IPS-18a (cell line): ENCODE data around the gene INPP5K.
"Not testable (repeated sequence)": the region's sequence is repeated elsewhere in the genome, so short reads cannot be mapped to it uniquely, and the experiment has no call there.

Experiments used
- H3K27ac ChIP-seq: one replicate; pipeline ENCODE4 v1.5.1; 2013; ENCODE audit warnings: low read length
- H3K27me3 ChIP-seq: one replicate; pipeline ENCODE4 v1.6.1; 2013; ENCODE audit warnings: mild to moderate bottlenecking, low read length; ENCODE audit not compliant: control insufficient read depth, insufficient read depth
- H3K36me3 ChIP-seq: one replicate; pipeline ENCODE4 v1.6.1; 2013; ENCODE audit warnings: low read depth, low read length; ENCODE audit not compliant: control insufficient read depth
- H3K4me1 ChIP-seq: one replicate; pipeline ENCODE4 v1.6.1; 2013; ENCODE audit warnings: low read depth, low read length; ENCODE audit not compliant: control insufficient read depth
- H3K4me3 ChIP-seq: one replicate; pipeline ENCODE4 v1.5.1; 2013; ENCODE audit warnings: low read length
- H3K9ac ChIP-seq: one replicate; pipeline ENCODE4 v1.6.1; 2013; ENCODE audit warnings: mild to moderate bottlenecking, low read length, moderate library complexity
- H3K9me3 ChIP-seq: one replicate; pipeline ENCODE4 v1.6.1; 2013; ENCODE audit warnings: low read depth, low read length; ENCODE audit not compliant: control insufficient read depth

INPP5K gene

GRCh38 chr17:1541367-1541904 is 25.0 kb upstream of the INPP5K start:
- Histone ChIP-seq H3K4me1 (no peaks in the 10 kb centered on the region), H3K27ac (no peak overlapping the region), H3K9me3 (no peaks in the 10 kb centered on the region), H3K9ac (no peak overlapping the region), H3K27me3 (no peaks in the 10 kb centered on the region), H3K36me3 (peaks cover 33% of the 10 kb centered on the region), H3K4me3 (no peak overlapping the region)

- Histone ChIP-seq H3K9ac (no peak overlapping the region), H3K27me3 (no peaks in the 10 kb centered on the region), H3K4me3 (no peak overlapping the region), H3K27ac (no peak overlapping the region), H3K36me3 (peaks cover 36% of the 10 kb centered on the region), H3K4me1 (no peaks in the 10 kb centered on the region), H3K9me3 (no peaks in the 10 kb centered on the region)
These were observed 23.4 kb upstream of the INPP5K start for GRCh38 chr17:1539811-1540210.

GRCh38 chr17:1535737-1536136 is 19.3 kb upstream of the INPP5K start:
- peaks cover 36% of the 10 kb centered on the region for H3K36me3 ChIP-seq

GRCh38 chr17:1533661-1534325 is 17.4 kb upstream of the INPP5K start:
- no peak overlapping the region for H3K9ac ChIP-seq
- H3K9me3 ChIP-seq, result no peaks in the 10 kb centered on the region
- no peaks in the 10 kb centered on the region for H3K4me1 ChIP-seq
- no peak overlapping the region for H3K4me3 ChIP-seq
- H3K27me3 ChIP-seq, result no peaks in the 10 kb centered on the region
- H3K36me3 ChIP-seq, result peaks cover 34% of the 10 kb centered on the region
- H3K27ac ChIP-seq, result no peak overlapping the region

More at GRCh38 chr17:1535737-1536136, 19.3 kb upstream of the INPP5K start:
- Histone ChIP-seq H3K4me3 (no peak overlapping the region), H3K27me3 (no peaks in the 10 kb centered on the region), H3K9me3 (no peaks in the 10 kb centered on the region), H3K4me1 (no peaks in the 10 kb centered on the region), H3K27ac (no peak overlapping the region), H3K9ac (no peak overlapping the region)

GRCh38 chr17:1532836-1533602 is 16.6 kb upstream of the INPP5K start:
- Histone ChIP-seq H3K9ac (no peak overlapping the region), H3K27me3 (no peaks in the 10 kb centered on the region), H3K27ac (no peak overlapping the region), H3K36me3 (peaks cover 27% of the 10 kb centered on the region), H3K4me3 (no peak overlapping the region), H3K9me3 (no peaks in the 10 kb centered on the region), H3K4me1 (no peaks in the 10 kb centered on the region)

GRCh38 chr17:1529863-1530262 is 13.5 kb upstream of the INPP5K start:
- Histone ChIP-seq H3K27ac (no peak overlapping the region), H3K4me3 (no peak overlapping the region), H3K36me3 (peaks cover 17% of the 10 kb centered on the region), H3K4me1 (no peaks in the 10 kb centered on the region), H3K9me3 (no peaks in the 10 kb centered on the region), H3K27me3 (no peaks in the 10 kb centered on the region), H3K9ac (no peak overlapping the region)

GRCh38 chr17:1526876-1527275 is 10.5 kb upstream of the INPP5K start:
- H3K4me1 ChIP-seq, H3K36me3 ChIP-seq, H3K9ac ChIP-seq, H3K27me3 ChIP-seq, H3K4me3 ChIP-seq, H3K9me3 ChIP-seq, H3K27ac ChIP-seq: not testable (repeated sequence)

GRCh38 chr17:1522626-1523025 is 6.2 kb upstream of the INPP5K start:
- no peaks in the 10 kb centered on the region for H3K36me3 ChIP-seq
- H3K27ac ChIP-seq, result no peak overlapping the region
- no peaks in the 10 kb centered on the region for H3K27me3 ChIP-seq
- no peak overlapping the region for H3K4me3 ChIP-seq
- no peaks in the 10 kb centered on the region for H3K4me1 ChIP-seq
- H3K9ac ChIP-seq, result no peak overlapping the region
- H3K9me3 ChIP-seq, result no peaks in the 10 kb centered on the region

- Histone ChIP-seq H3K9me3 (no peaks in the 10 kb centered on the region), H3K36me3 (no peaks in the 10 kb centered on the region), H3K4me3 (no peak overlapping the region), H3K27ac (no peak overlapping the region), H3K27me3 (no peaks in the 10 kb centered on the region), H3K4me1 (no peaks in the 10 kb centered on the region), H3K9ac (no peak overlapping the region)
These were observed 4.8 kb upstream of the INPP5K start for GRCh38 chr17:1521086-1521640.

- Histone ChIP-seq H3K36me3 (no peaks in the 10 kb centered on the region), H3K27me3 (no peaks in the 10 kb centered on the region), H3K9me3 (no peaks in the 10 kb centered on the region), H3K27ac (no peak overlapping the region), H3K4me3 (no peak overlapping the region), H3K4me1 (peaks cover 4% of the 10 kb centered on the region), H3K9ac (no peak overlapping the region)
These were observed 3.3 kb upstream of the INPP5K start for GRCh38 chr17:1519678-1520077.

- no peaks in the 10 kb centered on the region for H3K9me3 ChIP-seq
- H3K9ac ChIP-seq, result no peak overlapping the region
- H3K27me3 ChIP-seq, result no peaks in the 10 kb centered on the region
- peaks cover 4% of the 10 kb centered on the region for H3K4me1 ChIP-seq
- H3K4me3 ChIP-seq, result no peak overlapping the region
- H3K27ac ChIP-seq, result no peak overlapping the region
- peaks cover under 1% of the 10 kb centered on the region for H3K36me3 ChIP-seq
These were observed 2.0 kb upstream of the INPP5K start for GRCh38 chr17:1518410-1518809.
